HL-60 (cell line): Measurements from ENCODE around the gene GCNT2.

Experiments
- CTCF ChIP-seq: IDR thresholded peaks from one replicate; pipeline ENCODE4 v1.5.1; 2011; ENCODE audit warnings: low read length, control low read depth, inconsistent platforms; ENCODE audit not compliant: insufficient read depth
- GABPA ChIP-seq: IDR thresholded peaks from 2 replicates; pipeline ENCODE4 v1.6.1; 2012; ENCODE audit warnings: low read depth
- POLR2AphosphoS5 ChIP-seq: IDR thresholded peaks from 2 replicates; pipeline ENCODE4 v1.6.1; 2012; ENCODE audit warnings: low read depth
- REST ChIP-seq: IDR thresholded peaks from 2 replicates; pipeline ENCODE4 v1.6.1; 2012; ENCODE audit warnings: low read depth; ENCODE audit not compliant: insufficient replicate concordance
- SPI1 ChIP-seq: IDR thresholded peaks from 2 replicates; pipeline ENCODE4 v1.6.1; 2012; ENCODE audit warnings: low read depth, mild to moderate bottlenecking, borderline replicate concordance

GRCh38 chr6:10589983-10590382 lies 68.8 kb downstream of the GCNT2 start:
- no peak for TF ChIP-seq CTCF
- TF ChIP-seq POLR2AphosphoS5: no peak
- TF ChIP-seq REST: no peak
- TF ChIP-seq GABPA: no peak
- no peak for TF ChIP-seq SPI1
